Left ventricle myocardium inferior (tissue), 1 donor: Measurements from ENCODE around the gene LHFPL3. TPM values are rescaled to one million over a fixed set of nuclear protein-coding genes. Genes with fewer than 3 reads are reported as not detected.

ENCODE experiments used
- DNase-seq: peaks from one replicate; pipeline ENCODE4 v3.0.0-alpha.2; 2020
- H3K27ac ChIP-seq: fragments of 200-600 bp; replicated peaks from 2 replicates; pipeline ENCODE4 v1.8.0; 2021
- H3K27me3 ChIP-seq: fragments of 200-600 bp; 2 replicates; pipeline ENCODE4 v1.8.0; 2021; ENCODE audit warnings: low read depth
- H3K36me3 ChIP-seq: fragments of 200-600 bp; 2 replicates; pipeline ENCODE4 v1.8.0; 2021
- H3K4me1 ChIP-seq: fragments of 200-600 bp; 2 replicates; pipeline ENCODE4 v1.8.0; 2021
- H3K4me3 ChIP-seq: fragments of 200-600 bp; 2 replicates; pipeline ENCODE4 v1.8.0; 2021; ENCODE audit warnings: mild to moderate bottlenecking, moderate library complexity
- H3K9me3 ChIP-seq: fragments of 200-600 bp; replicated peaks from 2 replicates; pipeline ENCODE4 v1.8.0; 2021
- intact Hi-C: fragments of 100-400 bp; cut with micrococcal nuclease; formaldehyde crosslinking; loops from one replicate; pipeline ENCODE4 v1.11.0; 2022
- total RNA-seq: library from RNA; stranded (reverse); fragmentation: NEBNext Ultra II Directional; extraction: Animal tissue kit (Norgen Biotek cat#: 25700); gene quantifications from one replicate; pipeline ENCODE4 v1.2.1, GENCODE V29; 2021
- TF ChIP-seq, protein P1 (sequence below): fragments of 200-600 bp; IDR thresholded peaks from 2 replicates; pipeline ENCODE4 v1.8.0; 2021; ENCODE audit warnings: antibody characterized with exemption, mild to moderate bottlenecking, borderline replicate concordance
- donor health status: DM: no; HTN: yes; CAD: no; lungs with severe emphysema.

The LHFPL3 gene
- total RNA-seq, 1 donor from 2014 or later, result not detected

DNA sequence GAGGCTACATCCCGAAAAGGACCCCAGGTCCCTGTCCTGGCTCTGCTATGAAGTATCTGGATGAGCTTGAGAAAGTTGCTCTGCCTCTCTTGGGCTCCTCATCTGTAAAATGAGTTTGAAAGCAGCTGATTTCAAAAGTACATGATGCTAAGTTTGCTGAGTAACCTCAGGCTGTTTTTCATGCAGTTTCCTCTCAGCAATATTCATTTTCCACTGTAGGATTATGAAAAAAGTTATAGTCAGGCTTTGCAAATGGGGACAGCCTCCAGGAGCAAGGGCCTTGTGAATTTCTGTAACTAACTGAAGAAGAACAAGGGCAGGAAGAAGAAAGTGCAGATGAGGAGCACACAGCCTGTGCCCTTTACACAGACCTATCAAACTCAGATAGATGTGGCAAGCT lies 518.3 kb downstream of the LHFPL3 start:
- intact Hi-C loops, result no loop called here
- no peaks in the 10 kb centered on the region for H3K36me3 ChIP-seq
- no peak overlapping the region for H3K27ac ChIP-seq
- DNase-seq, result no peak
- TF ChIP-seq, protein P1, sequence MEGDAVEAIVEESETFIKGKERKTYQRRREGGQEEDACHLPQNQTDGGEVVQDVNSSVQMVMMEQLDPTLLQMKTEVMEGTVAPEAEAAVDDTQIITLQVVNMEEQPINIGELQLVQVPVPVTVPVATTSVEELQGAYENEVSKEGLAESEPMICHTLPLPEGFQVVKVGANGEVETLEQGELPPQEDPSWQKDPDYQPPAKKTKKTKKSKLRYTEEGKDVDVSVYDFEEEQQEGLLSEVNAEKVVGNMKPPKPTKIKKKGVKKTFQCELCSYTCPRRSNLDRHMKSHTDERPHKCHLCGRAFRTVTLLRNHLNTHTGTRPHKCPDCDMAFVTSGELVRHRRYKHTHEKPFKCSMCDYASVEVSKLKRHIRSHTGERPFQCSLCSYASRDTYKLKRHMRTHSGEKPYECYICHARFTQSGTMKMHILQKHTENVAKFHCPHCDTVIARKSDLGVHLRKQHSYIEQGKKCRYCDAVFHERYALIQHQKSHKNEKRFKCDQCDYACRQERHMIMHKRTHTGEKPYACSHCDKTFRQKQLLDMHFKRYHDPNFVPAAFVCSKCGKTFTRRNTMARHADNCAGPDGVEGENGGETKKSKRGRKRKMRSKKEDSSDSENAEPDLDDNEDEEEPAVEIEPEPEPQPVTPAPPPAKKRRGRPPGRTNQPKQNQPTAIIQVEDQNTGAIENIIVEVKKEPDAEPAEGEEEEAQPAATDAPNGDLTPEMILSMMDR, result no peak
- no peaks in the 10 kb centered on the region for H3K9me3 ChIP-seq
- no peaks in the 10 kb centered on the region for H3K4me1 ChIP-seq
- no peak overlapping the region for H3K4me3 ChIP-seq
- peaks cover 30% of the 10 kb centered on the region for H3K27me3 ChIP-seq

DNA sequence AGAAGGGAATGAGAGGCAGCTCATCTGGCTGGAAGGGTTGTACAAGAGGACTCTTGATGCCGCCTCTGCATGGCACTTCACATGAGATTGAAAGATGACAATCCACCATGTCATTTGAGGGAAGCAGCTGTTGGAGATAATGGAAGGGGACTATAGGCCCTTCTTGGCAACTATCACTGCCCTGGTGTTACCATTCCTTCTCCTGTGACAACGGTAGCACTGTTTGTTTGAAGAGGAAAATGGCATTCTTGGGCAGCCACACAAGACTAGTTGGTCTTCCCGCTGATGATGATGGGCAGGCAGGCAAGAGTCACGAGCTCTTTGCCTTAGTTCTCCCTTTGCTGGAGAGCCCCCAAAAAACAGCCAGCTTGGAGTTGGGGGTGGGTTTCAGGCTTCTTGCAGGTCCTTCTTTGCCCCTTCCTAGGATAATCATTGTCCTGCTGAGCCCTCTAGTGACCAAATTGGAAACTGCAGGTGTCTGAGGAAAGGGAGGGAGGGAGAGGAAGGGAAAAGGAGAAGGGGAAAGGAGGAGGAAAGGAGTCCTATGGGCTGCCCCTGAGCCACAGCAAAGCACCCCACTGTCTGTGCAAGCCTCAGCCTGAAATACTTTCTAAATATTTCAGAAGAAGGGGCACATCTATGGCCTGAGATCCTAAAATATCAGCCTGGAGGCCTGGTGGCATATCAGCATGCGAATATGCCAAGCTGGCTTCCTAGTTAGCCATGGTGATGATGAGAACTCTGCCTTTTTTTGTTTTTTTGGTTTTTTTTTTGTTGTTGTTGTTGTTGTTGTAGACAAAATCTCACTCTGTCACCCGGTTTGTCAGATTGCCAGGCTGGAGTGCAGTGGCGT lies 520.0 kb downstream of the LHFPL3 start:
- DNase-seq, result no peak
- peaks cover 30% of the 10 kb centered on the region for H3K27me3 ChIP-seq
- H3K4me3 ChIP-seq, result no peak overlapping the region
- TF ChIP-seq, protein P1, result peak; percentile 87
- no peaks in the 10 kb centered on the region for H3K4me1 ChIP-seq
- H3K36me3 ChIP-seq, result no peaks in the 10 kb centered on the region
- H3K27ac ChIP-seq, result no peak overlapping the region
- intact Hi-C loops, result no loop called here
- no peaks in the 10 kb centered on the region for H3K9me3 ChIP-seq

DNA sequence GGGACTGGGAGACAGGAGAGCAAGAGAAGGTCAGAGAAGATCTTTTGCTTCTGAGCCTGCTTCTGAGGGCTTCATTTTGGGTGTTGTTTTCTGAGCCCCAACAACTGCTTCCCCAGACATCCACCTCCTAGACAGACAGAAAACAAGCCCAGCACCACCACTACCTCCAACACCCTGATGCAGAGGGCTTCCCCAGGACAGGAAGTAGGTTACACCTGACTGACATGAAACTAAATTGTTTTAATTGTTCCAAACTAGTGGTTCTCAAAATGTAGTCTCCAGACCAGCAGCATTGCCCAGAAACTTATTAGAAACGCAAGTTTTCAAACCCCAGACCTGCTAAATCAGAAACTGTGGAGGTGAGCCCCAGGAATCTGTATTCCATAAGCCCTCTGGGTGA lies 522.0 kb downstream of the LHFPL3 start:
- Histone ChIP-seq H3K36me3 (no peaks in the 10 kb centered on the region), H3K4me1 (no peaks in the 10 kb centered on the region), H3K27ac (no peak overlapping the region), H3K27me3 (peaks cover 21% of the 10 kb centered on the region), H3K4me3 (no peak overlapping the region), H3K9me3 (no peaks in the 10 kb centered on the region)
- intact Hi-C loops, result no loop called here
- TF ChIP-seq, protein P1, result no peak
- no peak for DNase-seq

DNA sequence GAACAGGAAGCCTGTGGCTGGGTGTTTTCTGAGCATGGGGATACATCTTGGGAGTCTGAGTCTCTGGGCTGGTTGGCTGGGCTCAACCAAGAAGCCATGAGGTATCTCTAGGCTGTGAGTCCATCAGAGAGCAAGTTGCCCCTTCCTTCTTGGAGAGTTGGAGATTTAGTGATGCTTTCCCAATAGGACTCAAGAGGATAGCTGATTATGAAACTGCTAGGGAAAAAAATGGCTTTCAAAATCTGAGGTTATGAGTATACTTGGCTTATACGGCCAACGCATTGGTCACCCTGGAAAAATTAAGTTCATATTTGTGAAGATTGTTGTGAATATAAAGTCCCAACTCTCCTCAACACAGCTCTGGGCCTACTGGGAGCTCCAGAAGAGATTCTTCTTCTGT lies 522.9 kb downstream of the LHFPL3 start:
- intact Hi-C loops, result no loop called here
- TF ChIP-seq, protein P1, result no peak
- no peak overlapping the region for H3K4me3 ChIP-seq
- H3K9me3 ChIP-seq, result no peaks in the 10 kb centered on the region
- H3K27me3 ChIP-seq, result peaks cover 13% of the 10 kb centered on the region
- H3K4me1 ChIP-seq, result no peaks in the 10 kb centered on the region
- H3K27ac ChIP-seq, result no peak overlapping the region
- DNase-seq, result no peak
- H3K36me3 ChIP-seq, result no peaks in the 10 kb centered on the region

DNA sequence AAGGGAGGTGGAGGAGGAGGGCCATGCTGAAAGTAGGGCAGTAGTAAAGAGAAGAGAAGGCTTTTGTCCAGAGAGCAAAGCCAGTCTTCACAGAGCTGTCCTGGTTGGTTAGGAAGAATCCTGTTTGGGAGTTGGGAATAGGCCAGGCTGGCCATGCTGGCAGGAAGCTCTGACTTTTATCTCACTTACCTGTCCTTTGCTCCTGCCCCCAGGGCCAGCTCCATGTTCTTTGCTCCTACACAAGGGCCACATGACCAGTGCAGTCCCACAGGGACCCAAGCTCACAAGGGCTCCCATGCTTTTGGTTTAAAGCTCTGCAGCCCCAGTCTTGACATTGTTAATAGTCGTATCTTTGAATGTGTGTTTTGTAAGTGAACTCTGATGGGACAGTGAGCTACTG lies 524.0 kb downstream of the LHFPL3 start:
- no peaks in the 10 kb centered on the region for H3K9me3 ChIP-seq
- no peaks in the 10 kb centered on the region for H3K4me1 ChIP-seq
- H3K27me3 ChIP-seq, result peaks cover 13% of the 10 kb centered on the region
- H3K36me3 ChIP-seq, result no peaks in the 10 kb centered on the region
- no peak overlapping the region for H3K4me3 ChIP-seq
- no peak overlapping the region for H3K27ac ChIP-seq
- DNase-seq, result no peak
- intact Hi-C loops, result no loop called here
- TF ChIP-seq, protein P1, result no peak
